HPDE6-E6E7 (cell line): Measurements from ENCODE around the gene ABCF2.

ENCODE experiments used
- DNase-seq: peaks from one replicate; pipeline ENCODE4 v3.0.0; 2011; ENCODE audit warnings: missing footprints; ENCODE audit errors: extremely low spot score

Gene ABCF2

GRCh38 chr7:151252961-151253711 lies 26.1 kb upstream of the ABCF2 start:
- DNase-seq, result no peak

- no peak for DNase-seq
Observed at GRCh38 chr7:151252561-151252835, 25.5 kb upstream of the ABCF2 start.

GRCh38 chr7:151251689-151252560 lies 24.9 kb upstream of the ABCF2 start:
- DNase-seq, result no peak

- no peak for DNase-seq
Observed at GRCh38 chr7:151251328-151251688, 24.3 kb upstream of the ABCF2 start.

- DNase-seq, result no peak
Observed at GRCh38 chr7:151250181-151251132, 23.5 kb upstream of the ABCF2 start.

GRCh38 chr7:151249732-151250072 lies 22.7 kb upstream of the ABCF2 start:
- no peak for DNase-seq

- no peak for DNase-seq
Observed at GRCh38 chr7:151249034-151249731, 22.2 kb upstream of the ABCF2 start.

- DNase-seq, result no peak
Observed at GRCh38 chr7:151248346-151249033, 21.5 kb upstream of the ABCF2 start, which contains the start of gene SMARCD3. TSS of gene SMARCD3 (minus strand) at chr7:151248694. CDS start at chr7:151248562, 132 bp downstream.

GRCh38 chr7:151247611-151248345 lies 20.8 kb upstream of the ABCF2 start:
- DNase-seq, result no peak

- no peak for DNase-seq
Observed at GRCh38 chr7:151246851-151247580, 20.0 kb upstream of the ABCF2 start.

- no peak for DNase-seq
Observed at GRCh38 chr7:151246102-151246850, 19.3 kb upstream of the ABCF2 start.

- DNase-seq, result no peak
Observed at GRCh38 chr7:151245360-151246101, 18.5 kb upstream of the ABCF2 start.

- no peak for DNase-seq
Observed at GRCh38 chr7:151244841-151245346, 17.9 kb upstream of the ABCF2 start.

GRCh38 chr7:151244196-151244840 lies 17.3 kb upstream of the ABCF2 start:
- no peak for DNase-seq

- DNase-seq, result no peak
Observed at GRCh38 chr7:151243408-151244195, 16.6 kb upstream of the ABCF2 start.

- DNase-seq, result no peak
Observed at GRCh38 chr7:151243045-151243349, 16.0 kb upstream of the ABCF2 start.
